ENCODE results near the gene ZNF764.

GRCh38 chr16:30509081-30509765 is 49.0 kb downstream of the ZNF764 start:
- TF ChIP-seq CTCF (IDR thresholded peaks at IDR 0.05; ENCODE audit: low read length), result no peak
- no peak for TF ChIP-seq EZH2 (IDR thresholded peaks at IDR 0.05; ENCODE audit: borderline replicate concordance, low read length)

All from OCI-LY1 (cell line).